Measurements from ENCODE around the gene ZCCHC12. TPM values are rescaled to one million over a fixed set of nuclear protein-coding genes. Genes with fewer than 3 reads are reported as not detected.
"Not testable (repeated sequence)": the region's sequence is repeated elsewhere in the genome, so short reads cannot be mapped to it uniquely, and the experiment has no call there.

ZCCHC12 gene
- not detected for total RNA-seq
- long read RNA-seq: 0 reads

GRCh38 chrX:118823263-118824172, at the start of gene ZCCHC12:
ZCCHC12 (plus strand) TSS chrX:118823824; CDS start chrX:118825245, 1,421 bp downstream.
- intact Hi-C loops (cut with DNase I): no loop called here
- DNase-seq (peak; percentile 60), ATAC-seq (peak; percentile 65 to 88)

- ATAC-seq: peak in 1 of 2 donors; percentile 47
- no peak for DNase-seq
- intact Hi-C loops (cut with DNase I): no loop called here
Observed at GRCh38 chrX:118779581-118779980, 44.0 kb upstream of the ZCCHC12 start.

- intact Hi-C loops (cut with DNase I): no loop called here
- DNase-seq (no peak), ATAC-seq (peak in 1 of 2 donors; percentile 86)
Observed at GRCh38 chrX:118780509-118780908, 43.1 kb upstream of the ZCCHC12 start.

GRCh38 chrX:118780911-118781310, 42.7 kb upstream of the ZCCHC12 start:
- peak in 1 of 2 donors; percentile 81 for ATAC-seq
- intact Hi-C loops (cut with DNase I): no loop called here
- DNase-seq: no peak

GRCh38 chrX:118795528-118796280, 27.9 kb upstream of the ZCCHC12 start:
- DNase-seq (no peak), ATAC-seq (no peak)
- intact Hi-C loops (cut with DNase I): no loop called here

GRCh38 chrX:118802857-118803256, 20.8 kb upstream of the ZCCHC12 start:
- no peak for DNase-seq
- intact Hi-C loops (cut with DNase I): loop anchor here (10.0 kb wide), 2 partner anchors 168 to 198 kb away; no protein-coding TSS in a partner anchor
- ATAC-seq: peak; percentile 40 to 44

- intact Hi-C loops (cut with DNase I): loop anchor here (5.0 to 10.0 kb wide), 3 partner anchors 165 to 203 kb away; no protein-coding TSS in a partner anchor
Observed at GRCh38 chrX:118807151-118808017, 16.2 kb upstream of the ZCCHC12 start.

GRCh38 chrX:118817257-118817656, 6.4 kb upstream of the ZCCHC12 start:
- intact Hi-C loops (cut with DNase I); ATAC-seq; DNase-seq: not testable (repeated sequence)

More at GRCh38 chrX:118807151-118808017, 16.2 kb upstream of the ZCCHC12 start:
- no peak for DNase-seq
- peak; percentile 58 to 61 for ATAC-seq

GRCh38 chrX:118824173-118824730, 628 bp downstream of the ZCCHC12 start:
- no peak for DNase-seq
- no peak for ATAC-seq
- intact Hi-C loops (cut with DNase I): no loop called here

- intact Hi-C loops (cut with DNase I): no loop called here
- DNase-seq (no peak), ATAC-seq (peak in 1 of 2 donors; percentile 12)
Observed at GRCh38 chrX:118825227-118825626, 1.6 kb downstream of the ZCCHC12 start.

- peak; percentile 85 for DNase-seq
- peak; percentile 92 to 96 for ATAC-seq
- intact Hi-C loops (cut with DNase I): loop anchor here in 1 of 2 donors (5.0 kb wide), 1 partner anchor 233 kb away; the partner anchor contains the start of gene CT47C1
Observed at GRCh38 chrX:118839334-118839958, 15.8 kb downstream of the ZCCHC12 start.

GRCh38 chrX:118847676-118848075, 24.1 kb downstream of the ZCCHC12 start:
- DNase-seq (no peak), ATAC-seq (peak; percentile 35 to 55)
- intact Hi-C loops (cut with DNase I): loop anchor here (2.0 to 10.0 kb wide), 4 partner anchors 127 to 220 kb away; partner anchors contain the start of gene LONRF3 (in 1 of the 2)

- DNase-seq: no peak
- ATAC-seq: no peak
- intact Hi-C loops (cut with DNase I): no loop called here
Observed at GRCh38 chrX:118853596-118853995, 30.0 kb downstream of the ZCCHC12 start.

- DNase-seq (no peak), ATAC-seq (no peak)
- intact Hi-C loops (cut with DNase I): no loop called here
Observed at GRCh38 chrX:118855681-118856310, 32.2 kb downstream of the ZCCHC12 start.

- ATAC-seq: no peak
- intact Hi-C loops (cut with DNase I): no loop called here
Observed at GRCh38 chrX:118857006-118857405, 33.4 kb downstream of the ZCCHC12 start.

GRCh38 chrX:118861338-118861737, 37.7 kb downstream of the ZCCHC12 start:
- DNase-seq (no peak), ATAC-seq (no peak)
- intact Hi-C loops (cut with DNase I): no loop called here

More at GRCh38 chrX:118857006-118857405, 33.4 kb downstream of the ZCCHC12 start:
- no peak for DNase-seq

- DNase-seq (no peak), ATAC-seq (no peak)
- intact Hi-C loops (cut with DNase I): no loop called here
Observed at GRCh38 chrX:118862091-118862490, 38.5 kb downstream of the ZCCHC12 start.
